GM12865 (cell line): ENCODE data around the gene ATXN1L.
A peak's percentile ranks its signal among the peaks of the same experiment; 100 is the strongest.

Source experiments
- DNase-seq: peaks from one replicate; pipeline ENCODE4 v3.0.0; 2010; ENCODE audit warnings: low read depth
- H3K4me3 ChIP-seq: 2 replicates; pipeline ENCODE4 v1.5.1; 2011; ENCODE audit warnings: mild to moderate bottlenecking, low read depth, low read length, control low read depth
- CTCF ChIP-seq: IDR thresholded peaks from 2 replicates; pipeline ENCODE4 v1.5.1; 2011; ENCODE audit warnings: low read length, control low read depth, low read depth, inconsistent platforms; ENCODE audit not compliant: insufficient read depth; ENCODE audit errors: missing control alignments

ATXN1L gene

GRCh38 chr16:71894921-71895678, 49.3 kb downstream of the ATXN1L start, which contains the start of gene IST1:
Gene IST1, plus strand, starts transcription at chr16:71895531. Its CDS starts 20,110 bp downstream, at chr16:71915641.
- peak; percentile 99 for DNase-seq
- H3K4me3 ChIP-seq: peak within 1 kb of the TSS; percentile 95
- no peak for TF ChIP-seq CTCF

GRCh38 chr16:71895679-71896365, 50.0 kb downstream of the ATXN1L start:
- TF ChIP-seq CTCF: no peak
- peak overlapping the region; percentile 95 for H3K4me3 ChIP-seq
- DNase-seq: peak; percentile 57

- peak overlapping the region; percentile 95 for H3K4me3 ChIP-seq
- no peak for TF ChIP-seq CTCF
- DNase-seq: no peak
Measured at GRCh38 chr16:71896764-71897368, 51.1 kb downstream of the ATXN1L start.

GRCh38 chr16:71899171-71899570, 53.4 kb downstream of the ATXN1L start:
- no peak for TF ChIP-seq CTCF
- H3K4me3 ChIP-seq: no peak overlapping the region
- no peak for DNase-seq

- DNase-seq: no peak
- no peak overlapping the region for H3K4me3 ChIP-seq
- TF ChIP-seq CTCF: no peak
Measured at GRCh38 chr16:71902656-71903365, 57.0 kb downstream of the ATXN1L start.

GRCh38 chr16:71903608-71904007, 57.8 kb downstream of the ATXN1L start:
- TF ChIP-seq CTCF: no peak
- no peak for DNase-seq
- H3K4me3 ChIP-seq: no peak overlapping the region
